ENCODE data around the gene CRTAC1. TPM values are rescaled to one million over a fixed set of nuclear protein-coding genes. Genes with fewer than 3 reads are reported as not detected.

Gene CRTAC1
- total and polyA plus RNA-seq, 2 donors (not counting 3 experiments of a cell fraction or from before 2014, with no cell fraction given): 1.4 to 3.0 TPM

DNA sequence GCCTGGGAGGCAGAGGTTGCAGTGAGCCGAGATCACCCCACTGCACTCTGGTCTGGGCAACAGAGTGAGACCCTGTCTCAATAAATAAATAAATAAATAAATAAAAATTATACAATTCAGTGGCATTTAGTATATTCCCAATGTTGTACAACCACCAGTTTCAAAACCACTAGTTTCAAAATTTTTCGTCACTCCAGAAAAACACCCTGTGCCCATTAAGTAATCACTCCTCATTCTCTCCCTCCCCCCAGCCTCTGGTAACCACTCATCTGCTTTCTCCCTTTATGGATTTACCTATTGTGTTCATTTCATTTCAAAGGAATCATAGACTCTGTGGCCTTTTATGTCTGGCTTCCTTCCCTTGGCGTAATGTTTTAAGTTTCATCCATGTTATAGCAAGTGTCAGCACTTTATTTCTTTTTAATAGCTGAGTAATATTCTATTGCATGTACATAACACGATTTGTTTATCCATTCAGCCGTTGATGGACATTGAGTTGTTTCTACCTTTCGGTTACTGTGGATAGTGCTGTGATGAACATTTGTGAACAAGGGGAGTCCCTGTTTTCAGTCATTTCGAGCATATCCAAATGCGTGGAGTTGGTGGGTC lies 210.2 kb downstream of the CRTAC1 start:
- H3K4me2 ChIP-seq (ENCODE audit: insufficient read depth, low read length): no peak overlapping the region
- H3K9me3 ChIP-seq (replicated peaks; ENCODE audit: control insufficient read depth, insufficient read depth, low read length): no peaks in the 10 kb centered on the region
- DNase-seq (ENCODE audit: low read depth, low spot score): no peak
- no peak overlapping the region for H3K27ac ChIP-seq (ENCODE audit: insufficient read depth, low read depth, low read length)
- dilution Hi-C loops (cut with MboI; ENCODE audit: extremely low pct_ligation_motif_present, low sequenced_read_pairs): no loop called here
- no peak overlapping the region for H3K9ac ChIP-seq (replicated peaks; ENCODE audit: extremely low read depth, insufficient read depth, low read length)
- no peaks in the 10 kb centered on the region for H3K4me1 ChIP-seq (ENCODE audit: control insufficient read depth, extremely low read depth, insufficient read depth, low read length)
- ChIA-PET CTCF (no interaction called here), POLR2A (no interaction called here)
- no peaks in the 10 kb centered on the region for H3K36me3 ChIP-seq (ENCODE audit: control insufficient read depth in 2 of 2, extremely low read depth in 1 of 2, insufficient read depth in 2 of 2, low read length in 2 of 2)
- no peaks in the 10 kb centered on the region for H4K20me1 ChIP-seq (replicated peaks; ENCODE audit: control insufficient read depth, extremely low read depth, insufficient read depth, low read length)
- H2AFZ ChIP-seq (ENCODE audit: low read depth, low read length): no peak overlapping the region
- intact Hi-C loops (cut with micrococcal nuclease): no loop called here
- H3K79me2 ChIP-seq (ENCODE audit: control insufficient read depth, insufficient read depth, low read length): no peaks in the 10 kb centered on the region
- BruUV-seq (replicated peaks): no TSS peak
- no peak for TF ChIP-seq FOS (IDR thresholded peaks at IDR 0.05; ENCODE audit: borderline replicate concordance, insufficient read depth, low read length)
- TF ChIP-seq, protein P1, sequence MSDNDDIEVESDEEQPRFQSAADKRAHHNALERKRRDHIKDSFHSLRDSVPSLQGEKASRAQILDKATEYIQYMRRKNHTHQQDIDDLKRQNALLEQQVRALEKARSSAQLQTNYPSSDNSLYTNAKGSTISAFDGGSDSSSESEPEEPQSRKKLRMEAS (IDR thresholded peaks at IDR 0.05; ENCODE audit: insufficient read depth, insufficient read length): no peak
- no peaks in the 10 kb centered on the region for H3K27me3 ChIP-seq (ENCODE audit: control insufficient read depth in 2 of 2, insufficient read depth in 2 of 2, low read length in 2 of 2)
- H3K9me1 ChIP-seq (replicated peaks; ENCODE audit: control insufficient read depth, extremely low read depth, insufficient read depth, low read length): no peaks in the 10 kb centered on the region
- no peak overlapping the region for H3K4me3 ChIP-seq (replicated peaks in 1 of 3; ENCODE audit: insufficient read depth in 1 of 3, low read depth in 1 of 3, low read length in 3 of 3)
- FAIRE-seq: no peak

DNA sequence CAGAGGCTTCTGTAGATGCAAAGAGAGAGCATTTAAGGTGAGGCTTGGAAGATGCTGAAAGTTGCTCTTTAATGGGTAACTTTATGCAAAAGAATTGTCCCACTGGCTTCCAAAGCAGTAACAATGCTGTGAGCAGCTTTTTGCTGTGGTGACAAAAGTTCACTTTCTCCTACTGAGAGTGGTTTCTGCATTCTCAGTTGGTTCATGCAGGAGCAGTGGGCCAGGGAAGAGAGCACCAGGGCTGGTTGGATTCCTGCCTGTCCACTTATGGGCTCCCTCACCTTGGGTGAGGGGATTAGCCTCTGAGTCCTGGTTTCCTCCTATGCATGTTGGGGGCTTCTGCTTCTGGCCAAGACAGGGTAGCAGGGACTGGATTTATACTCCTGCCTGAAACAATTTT lies 211.8 kb downstream of the CRTAC1 start:
- intact Hi-C loops (cut with micrococcal nuclease) (no loop called here), dilution Hi-C loops (cut with MboI; ENCODE audit: extremely low pct_ligation_motif_present, low sequenced_read_pairs) (no loop called here)
- Histone ChIP-seq H3K4me2 (ENCODE audit: insufficient read depth, low read length) (no peak overlapping the region), H3K79me2 (ENCODE audit: control insufficient read depth, insufficient read depth, low read length) (no peaks in the 10 kb centered on the region), H2AFZ (ENCODE audit: low read depth, low read length) (no peak overlapping the region), H3K36me3 (ENCODE audit: control insufficient read depth in 2 of 2, extremely low read depth in 1 of 2, insufficient read depth in 2 of 2, low read length in 2 of 2) (no peaks in the 10 kb centered on the region), H3K9me3 (replicated peaks; ENCODE audit: control insufficient read depth, insufficient read depth, low read length) (no peaks in the 10 kb centered on the region), H3K9ac (replicated peaks; ENCODE audit: extremely low read depth, insufficient read depth, low read length) (no peak overlapping the region), H3K9me1 (replicated peaks; ENCODE audit: control insufficient read depth, extremely low read depth, insufficient read depth, low read length) (no peaks in the 10 kb centered on the region), H3K4me3 (replicated peaks in 1 of 3; ENCODE audit: insufficient read depth in 1 of 3, low read depth in 1 of 3, low read length in 3 of 3) (no peak overlapping the region), H4K20me1 (replicated peaks; ENCODE audit: control insufficient read depth, extremely low read depth, insufficient read depth, low read length) (no peaks in the 10 kb centered on the region), H3K27me3 (ENCODE audit: control insufficient read depth in 2 of 2, insufficient read depth in 2 of 2, low read length in 2 of 2) (no peaks in the 10 kb centered on the region), H3K27ac (ENCODE audit: insufficient read depth, low read depth, low read length) (no peak overlapping the region), H3K4me1 (ENCODE audit: control insufficient read depth, extremely low read depth, insufficient read depth, low read length) (no peaks in the 10 kb centered on the region)
- no peak for TF ChIP-seq MYC (IDR thresholded peaks at IDR 0.05; ENCODE audit: low read depth, low read length)
- TF ChIP-seq EZH2 (IDR thresholded peaks at IDR 0.05; ENCODE audit: borderline replicate concordance, low read depth, low read length, severe bottlenecking): no peak
- TF ChIP-seq, protein P2, sequence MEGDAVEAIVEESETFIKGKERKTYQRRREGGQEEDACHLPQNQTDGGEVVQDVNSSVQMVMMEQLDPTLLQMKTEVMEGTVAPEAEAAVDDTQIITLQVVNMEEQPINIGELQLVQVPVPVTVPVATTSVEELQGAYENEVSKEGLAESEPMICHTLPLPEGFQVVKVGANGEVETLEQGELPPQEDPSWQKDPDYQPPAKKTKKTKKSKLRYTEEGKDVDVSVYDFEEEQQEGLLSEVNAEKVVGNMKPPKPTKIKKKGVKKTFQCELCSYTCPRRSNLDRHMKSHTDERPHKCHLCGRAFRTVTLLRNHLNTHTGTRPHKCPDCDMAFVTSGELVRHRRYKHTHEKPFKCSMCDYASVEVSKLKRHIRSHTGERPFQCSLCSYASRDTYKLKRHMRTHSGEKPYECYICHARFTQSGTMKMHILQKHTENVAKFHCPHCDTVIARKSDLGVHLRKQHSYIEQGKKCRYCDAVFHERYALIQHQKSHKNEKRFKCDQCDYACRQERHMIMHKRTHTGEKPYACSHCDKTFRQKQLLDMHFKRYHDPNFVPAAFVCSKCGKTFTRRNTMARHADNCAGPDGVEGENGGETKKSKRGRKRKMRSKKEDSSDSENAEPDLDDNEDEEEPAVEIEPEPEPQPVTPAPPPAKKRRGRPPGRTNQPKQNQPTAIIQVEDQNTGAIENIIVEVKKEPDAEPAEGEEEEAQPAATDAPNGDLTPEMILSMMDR (IDR thresholded peaks at IDR 0.05; ENCODE audit: extremely low read depth in 1 of 2, insufficient read depth in 1 of 2, low read depth in 1 of 2, low read length in 2 of 2): no peak
- no peak for TF ChIP-seq POLR2AphosphoS5 (IDR thresholded peaks at IDR 0.05; ENCODE audit: insufficient read depth, low read depth, low read length)
- DNase-seq (ENCODE audit: low read depth, low spot score): no peak
- no TSS peak for BruUV-seq (replicated peaks)
- FAIRE-seq: no peak
- POLR2A ChIA-PET: no interaction called here
- CTCF ChIA-PET: no interaction called here
